MM.1S (cell line): Measurements from ENCODE around the gene ADAMTSL2.

ENCODE experiments used
- DNase-seq: peaks from one replicate; pipeline ENCODE4 v3.0.0-alpha.2; 2015
- H2AFZ ChIP-seq: fragments of 300-600 bp; sonication (generic); 2 replicates; pipeline ENCODE4 v1.6.0; 2016; ENCODE audit warnings: antibody characterized with exemption, low read length
- H3F3A ChIP-seq: fragments of 300-600 bp; sonication (generic); 2 replicates; pipeline ENCODE4 v1.6.1; 2016; ENCODE audit warnings: mild to moderate bottlenecking, antibody characterized with exemption, low read length, moderate library complexity, mixed read lengths; ENCODE audit not compliant: insufficient read depth
- H3K27ac ChIP-seq: fragments of 300-600 bp; sonication (generic); 2 replicates; pipeline ENCODE4 v1.5.1; 2016; ENCODE audit warnings: mild to moderate bottlenecking, low read length
- H3K27me3 ChIP-seq: fragments of 300-600 bp; sonication (generic); replicated peaks from 2 replicates; pipeline ENCODE4 v1.6.0; 2016; ENCODE audit warnings: low read length; ENCODE audit not compliant: insufficient read depth
- H3K36me3 ChIP-seq: fragments of 300-600 bp; sonication (generic); replicated peaks from 2 replicates; pipeline ENCODE4 v1.6.1; 2016; ENCODE audit warnings: mild to moderate bottlenecking, low read length, mixed read lengths; ENCODE audit not compliant: insufficient read depth
- H3K4me1 ChIP-seq: fragments of 300-600 bp; sonication (generic); 2 replicates; pipeline ENCODE4 v1.6.1; 2016; ENCODE audit warnings: low read length, mixed read lengths
- H3K4me2 ChIP-seq: fragments of 300-600 bp; sonication (generic); 2 replicates; pipeline ENCODE4 v1.6.0; 2016; ENCODE audit warnings: low read depth, low read length
- H3K4me3 ChIP-seq: fragments of 300-600 bp; sonication (generic); 2 replicates; pipeline ENCODE4 v1.5.1; 2016; ENCODE audit warnings: low read length, mixed read lengths
- H3K79me2 ChIP-seq: fragments of 300-600 bp; sonication (generic); 2 replicates; pipeline ENCODE4 v1.6.1; 2016; ENCODE audit warnings: mixed run types, low read length, mixed read lengths
- H3K9ac ChIP-seq: fragments of 300-600 bp; sonication (generic); 2 replicates; pipeline ENCODE4 v1.6.1; 2016; ENCODE audit warnings: low read length, mixed read lengths
- H3K9me2 ChIP-seq: fragments of 300-600 bp; sonication (generic); replicated peaks from 2 replicates; pipeline ENCODE4 v1.6.1; 2016; ENCODE audit warnings: mild to moderate bottlenecking, low read length, mixed read lengths; ENCODE audit not compliant: insufficient read depth
- H3K9me3 ChIP-seq: fragments of 300-600 bp; sonication (generic); replicated peaks from 2 replicates; pipeline ENCODE4 v1.6.1; 2016; ENCODE audit warnings: mild to moderate bottlenecking, low read length, mixed read lengths; ENCODE audit not compliant: insufficient read depth
- H4K20me1 ChIP-seq: fragments of 300-600 bp; sonication (generic); 2 replicates; pipeline ENCODE4 v1.6.1; 2016; ENCODE audit warnings: mild to moderate bottlenecking, low read length, moderate library complexity, mixed read lengths; ENCODE audit not compliant: insufficient read depth
- CTCF ChIP-seq: fragments of 300-600 bp; sonication (generic); IDR thresholded peaks from 2 replicates; pipeline ENCODE4 v1.5.1; 2016; ENCODE audit warnings: antibody characterized with exemption, low read length, mixed read lengths
- EZH2 ChIP-seq: fragments of 300-600 bp; sonication (generic); optimal IDR thresholded peaks from 2 replicates; pipeline ENCODE3; 2017; ENCODE audit warnings: low read depth, mild to moderate bottlenecking, antibody characterized with exemption, low read length, mixed read lengths
- EZH2phosphoT487 ChIP-seq: fragments of 300-600 bp; sonication (generic); IDR thresholded peaks from 2 replicates; pipeline ENCODE4 v1.6.1; 2018; ENCODE audit warnings: antibody characterized with exemption, low read length

The ADAMTSL2 gene

GRCh38 chr9:133495327-133496293 is 38.9 kb upstream of the ADAMTSL2 start:
- H3K79me2 ChIP-seq = no peaks in the 10 kb centered on the region
- H3K9me3 ChIP-seq = no peaks in the 10 kb centered on the region
- H3K4me2 ChIP-seq = no peak overlapping the region
- no peaks in the 10 kb centered on the region for H4K20me1 ChIP-seq
- peaks cover 97% of the 10 kb centered on the region for H3K27me3 ChIP-seq
- H3F3A ChIP-seq = no peaks in the 10 kb centered on the region
- H3K4me1 ChIP-seq = no peaks in the 10 kb centered on the region
- H3K9ac ChIP-seq = no peak overlapping the region
- no peak for DNase-seq
- no peaks in the 10 kb centered on the region for H3K9me2 ChIP-seq
- H2AFZ ChIP-seq = no peak overlapping the region
- no peak overlapping the region for H3K4me3 ChIP-seq
- TF ChIP-seq EZH2phosphoT487 = no peak
- no peak for TF ChIP-seq EZH2
- TF ChIP-seq CTCF = no peak
- H3K36me3 ChIP-seq = no peaks in the 10 kb centered on the region
- H3K27ac ChIP-seq = no peak overlapping the region

- TF ChIP-seq EZH2phosphoT487 (no peak), CTCF (no peak), EZH2 (no peak)
- Histone ChIP-seq H4K20me1 (no peaks in the 10 kb centered on the region), H3K79me2 (no peaks in the 10 kb centered on the region), H3K27ac (no peak overlapping the region), H3K27me3 (peaks cover 97% of the 10 kb centered on the region), H3K9me3 (no peaks in the 10 kb centered on the region), H2AFZ (no peak overlapping the region), H3K4me2 (no peak overlapping the region), H3F3A (no peaks in the 10 kb centered on the region), H3K9me2 (no peaks in the 10 kb centered on the region), H3K9ac (no peak overlapping the region), H3K4me1 (no peaks in the 10 kb centered on the region), H3K36me3 (no peaks in the 10 kb centered on the region), H3K4me3 (no peak overlapping the region)
- DNase-seq = no peak
These were observed 37.4 kb upstream of the ADAMTSL2 start for GRCh38 chr9:133496861-133497842.

- Histone ChIP-seq H2AFZ (no peak overlapping the region), H3K27me3 (peaks cover 97% of the 10 kb centered on the region), H3K27ac (no peak overlapping the region), H3K4me2 (no peak overlapping the region), H3K9me2 (no peaks in the 10 kb centered on the region), H3K9me3 (no peaks in the 10 kb centered on the region), H3K4me1 (no peaks in the 10 kb centered on the region), H3K4me3 (no peak overlapping the region), H3K79me2 (no peaks in the 10 kb centered on the region), H4K20me1 (no peaks in the 10 kb centered on the region), H3K36me3 (no peaks in the 10 kb centered on the region), H3F3A (no peaks in the 10 kb centered on the region), H3K9ac (no peak overlapping the region)
- TF ChIP-seq EZH2 (no peak), EZH2phosphoT487 (no peak), CTCF (no peak)
- no peak for DNase-seq
These were observed 35.2 kb upstream of the ADAMTSL2 start for GRCh38 chr9:133499132-133499891.
